HEK293 (cell line): ENCODE measurements around the gene PIP4K2A.

Source experiments
- CTCF ChIA-PET: fragments of 350-600 bp; formaldehyde crosslinking; extraction: SDS; loops from one replicate; lab custom pipeline; 2021; ENCODE audit warnings: antibody characterized with exemption; lab: Yijun Ruan, JAX
- POLR2A ChIA-PET: fragments of 300-600 bp; formaldehyde crosslinking; extraction: SDS; loops from one replicate; lab custom pipeline; 2020; ENCODE audit warnings: antibody characterized with exemption, inconsistent platforms; lab: Yijun Ruan, JAX
- H3K27ac ChIP-seq: fragments of 200-500 bp; sonication (Bioruptor generic); 2 replicates; pipeline ENCODE4 v1.5.1; 2014; ENCODE audit warnings: low read depth, low read length, control low read depth, inconsistent platforms; ENCODE audit errors: extremely low read depth
- H3K36me3 ChIP-seq, 2 experiments: fragments of 200-500 bp in 1 of 2; sonication (Bioruptor generic) in 1 of 2; 1 replicate in 1 of 2; 2 replicates in 1 of 2; pipeline ENCODE4 v1.5.1; 2014 to 2017; ENCODE audit warnings: inconsistent platforms in 2 of 2, low read length in 2 of 2; ENCODE audit not compliant: control insufficient read depth in 2 of 2, insufficient read depth in 1 of 2
- H3K4me1 ChIP-seq: fragments of 200-500 bp; sonication (Bioruptor generic); 2 replicates; pipeline ENCODE4 v1.5.1; 2014; ENCODE audit warnings: mild to moderate bottlenecking, low read length, inconsistent platforms; ENCODE audit not compliant: control insufficient read depth, insufficient read depth
- H3K4me3 ChIP-seq: 2 replicates; pipeline ENCODE4 v1.5.1; 2011; ENCODE audit warnings: low read depth, mild to moderate bottlenecking, control low read depth, low read length, moderate library complexity
- H3K9me3 ChIP-seq: fragments of 200-500 bp; sonication (Bioruptor generic); 2 replicates; pipeline ENCODE4 v1.5.1; 2014; ENCODE audit warnings: low read depth, low read length, inconsistent platforms; ENCODE audit not compliant: control insufficient read depth, insufficient read depth
- BCL6B ChIP-seq: fragments of 450-650 bp; formaldehyde crosslinking; IDR thresholded peaks from 2 replicates; pipeline ENCODE4 v1.5.1; 2017; ENCODE audit warnings: missing biosample characterization, missing genetic modification characterization
- EGR2 ChIP-seq: fragments of 450-650 bp; formaldehyde crosslinking; IDR thresholded peaks from 2 replicates; pipeline ENCODE4 v1.5.1; 2016; ENCODE audit warnings: low read depth, missing biosample characterization, missing genetic modification characterization
- HOXC10 ChIP-seq: sonication (generic); formaldehyde crosslinking; IDR thresholded peaks from 2 replicates; pipeline ENCODE4 v1.8.1; 2023; ENCODE audit warnings: mild to moderate bottlenecking, missing genetic modification reagents
- KLF7 ChIP-seq: fragments of 450-650 bp; formaldehyde crosslinking; IDR thresholded peaks from 2 replicates; pipeline ENCODE4 v1.5.1; 2016; ENCODE audit warnings: missing biosample characterization, missing genetic modification characterization, borderline replicate concordance
- OSR2 ChIP-seq: fragments of 450-650 bp; formaldehyde crosslinking; IDR thresholded peaks from 2 replicates; pipeline ENCODE4 v1.5.1; 2016; ENCODE audit warnings: missing biosample characterization, missing genetic modification characterization
- OVOL3 ChIP-seq: fragments of 450-650 bp; formaldehyde crosslinking; IDR thresholded peaks from 2 replicates; pipeline ENCODE4 v1.5.1; 2016; ENCODE audit warnings: missing biosample characterization, missing genetic modification characterization
- PRDM6 ChIP-seq: fragments of 450-650 bp; formaldehyde crosslinking; IDR thresholded peaks from 2 replicates; pipeline ENCODE4 v1.5.1; 2017; ENCODE audit warnings: missing biosample characterization, missing genetic modification characterization
- ZBTB1 ChIP-seq: fragments of 450-650 bp; formaldehyde crosslinking; IDR thresholded peaks from 2 replicates; pipeline ENCODE4 v1.5.1; 2016; ENCODE audit warnings: missing biosample characterization, missing genetic modification characterization
- ZFHX2 ChIP-seq: fragments of 450-650 bp; formaldehyde crosslinking; conservative IDR thresholded peaks from 2 replicates; pipeline ENCODE4 v1.5.1; 2016; ENCODE audit warnings: missing biosample characterization, missing genetic modification characterization
- ZNF221 ChIP-seq: fragments of 450-650 bp; formaldehyde crosslinking; IDR thresholded peaks from 2 replicates; pipeline ENCODE4 v1.5.1; 2017; ENCODE audit warnings: missing biosample characterization, missing genetic modification characterization, borderline replicate concordance
- ZNF239 ChIP-seq: fragments of 450-650 bp; formaldehyde crosslinking; IDR thresholded peaks from 2 replicates; pipeline ENCODE4 v1.5.1; 2016; ENCODE audit warnings: missing biosample characterization, missing genetic modification characterization
- ZNF354C ChIP-seq: fragments of 450-650 bp; formaldehyde crosslinking; IDR thresholded peaks from 2 replicates; pipeline ENCODE4 v1.5.1; 2016; ENCODE audit warnings: missing biosample characterization, missing genetic modification characterization, low read depth, borderline replicate concordance
- ZNF423 ChIP-seq: fragments of 450-650 bp; formaldehyde crosslinking; IDR thresholded peaks from 2 replicates; pipeline ENCODE4 v1.5.1; 2016; ENCODE audit warnings: missing biosample characterization, missing genetic modification characterization
- ZNF449 ChIP-seq: fragments of 450-650 bp; formaldehyde crosslinking; IDR thresholded peaks from 2 replicates; pipeline ENCODE4 v1.5.1; 2017; ENCODE audit warnings: missing biosample characterization, mild to moderate bottlenecking, missing genetic modification characterization, moderate library complexity
- ZNF558 ChIP-seq: fragments of 450-650 bp; formaldehyde crosslinking; IDR thresholded peaks from 2 replicates; pipeline ENCODE4 v1.5.1; 2016; ENCODE audit warnings: missing biosample characterization, missing genetic modification characterization
- ZNF624 ChIP-seq: fragments of 450-650 bp; formaldehyde crosslinking; IDR thresholded peaks from 2 replicates; pipeline ENCODE4 v1.5.1; 2017; ENCODE audit warnings: missing biosample characterization, missing genetic modification characterization
- ZNF654 ChIP-seq: fragments of 450-650 bp; formaldehyde crosslinking; IDR thresholded peaks from 2 replicates; pipeline ENCODE4 v1.5.1; 2016; ENCODE audit warnings: low read depth, missing biosample characterization, missing genetic modification characterization
- ZNF664 ChIP-seq: fragments of 450-650 bp; formaldehyde crosslinking; IDR thresholded peaks from 2 replicates; pipeline ENCODE4 v1.5.1; 2016; ENCODE audit warnings: missing biosample characterization, missing genetic modification characterization
- ZNF837 ChIP-seq: fragments of 450-650 bp; formaldehyde crosslinking; IDR thresholded peaks from 2 replicates; pipeline ENCODE4 v1.5.1; 2016; ENCODE audit warnings: missing biosample characterization, missing genetic modification characterization
- ZSCAN30 ChIP-seq: fragments of 450-650 bp; IDR thresholded peaks from 2 replicates; pipeline ENCODE4 v1.5.1; 2018; ENCODE audit warnings: missing biosample characterization, mild to moderate bottlenecking, missing genetic modification characterization, moderate library complexity
- TF ChIP-seq, protein P1 (sequence below): fragments of 450-650 bp; formaldehyde crosslinking; IDR thresholded peaks from 2 replicates; pipeline ENCODE4 v1.5.1; 2016; ENCODE audit warnings: missing biosample characterization, missing genetic modification characterization
- TF ChIP-seq, protein P2 (sequence below): fragments of 450-650 bp; formaldehyde crosslinking; IDR thresholded peaks from 2 replicates; pipeline ENCODE4 v1.5.1; 2016; ENCODE audit warnings: missing biosample characterization, missing genetic modification characterization

Gene PIP4K2A

DNA sequence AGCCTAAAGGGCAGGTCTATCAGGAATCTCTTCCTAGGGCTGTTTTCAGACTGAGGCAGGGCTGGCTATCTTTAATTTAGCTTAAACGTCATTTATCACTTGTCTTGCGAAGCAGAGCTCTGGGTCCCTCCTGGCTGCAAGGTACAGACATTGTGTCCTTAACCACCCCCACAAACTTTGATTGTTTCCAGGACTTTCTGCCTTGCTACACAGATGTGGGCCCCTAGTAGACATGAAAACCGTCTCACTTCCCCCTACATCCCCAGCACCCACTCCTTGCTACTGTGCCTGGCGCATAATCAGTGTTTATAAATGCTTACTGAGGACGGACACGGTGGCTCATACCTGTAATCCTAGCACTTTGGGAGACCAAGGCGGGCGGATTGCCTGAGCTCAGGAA is 54.5 kb downstream of the PIP4K2A start:
- peaks cover 12% of the 10 kb centered on the region for H3K4me1 ChIP-seq
- ChIA-PET CTCF (interaction anchor here (1.0 kb wide), 1 partner anchor 9 kb away, joined by 3 read pairs; no protein-coding TSS in a partner anchor), POLR2A (no interaction called here)
- no peak overlapping the region for H3K27ac ChIP-seq
- no peaks in the 10 kb centered on the region for H3K9me3 ChIP-seq
- TF ChIP-seq OSR2 (peak; percentile 26), ZFHX2 (tag by site-specific recombination) (0 out of 2 replicates have a peak, but pooled peaks have one; percentile 27), ZNF239 (tag by site-specific recombination) (no peak), ZNF558 (tag by site-specific recombination) (no peak), ZNF654 (tag by site-specific recombination) (no peak), EGR2 (tag by site-specific recombination) (peak; percentile 35; the same call in 1 of the 2 replicates)
- no peak overlapping the region for H3K4me3 ChIP-seq
- H3K36me3 ChIP-seq: no peaks in the 10 kb centered on the region

- POLR2A ChIA-PET: no interaction called here
- Histone ChIP-seq H3K4me1 (peaks cover 12% of the 10 kb centered on the region), H3K27ac (no peak overlapping the region), H3K36me3 (no peaks in the 10 kb centered on the region), H3K4me3 (no peak overlapping the region), H3K9me3 (no peaks in the 10 kb centered on the region)
- TF ChIP-seq ZNF423 (tag by site-specific recombination): no peak
- TF ChIP-seq ZNF221: no peak
- TF ChIP-seq, protein P1, sequence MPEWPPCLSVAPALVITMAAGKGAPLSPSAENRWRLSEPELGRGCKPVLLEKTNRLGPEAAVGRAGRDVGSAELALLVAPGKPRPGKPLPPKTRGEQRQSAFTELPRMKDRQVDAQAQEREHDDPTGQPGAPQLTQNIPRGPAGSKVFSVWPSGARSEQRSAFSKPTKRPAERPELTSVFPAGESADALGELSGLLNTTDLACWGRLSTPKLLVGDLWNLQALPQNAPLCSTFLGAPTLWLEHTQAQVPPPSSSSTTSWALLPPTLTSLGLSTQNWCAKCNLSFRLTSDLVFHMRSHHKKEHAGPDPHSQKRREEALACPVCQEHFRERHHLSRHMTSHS (tag by site-specific recombination): no peak
- no peak for TF ChIP-seq BCL6B (tag by site-specific recombination)
- TF ChIP-seq ZNF354C (tag by site-specific recombination): no peak
- no peak for TF ChIP-seq PRDM6
- no peak for TF ChIP-seq ZNF837
- TF ChIP-seq HOXC10 (CRISPR knock-in tag): no peak
- TF ChIP-seq ZBTB1 (tag by site-specific recombination): no peak
- no peak for TF ChIP-seq ZSCAN30
- TF ChIP-seq ZNF449: no peak
- no peak for TF ChIP-seq OVOL3
- no peak for TF ChIP-seq KLF7 (tag by site-specific recombination)
- TF ChIP-seq, protein P2, sequence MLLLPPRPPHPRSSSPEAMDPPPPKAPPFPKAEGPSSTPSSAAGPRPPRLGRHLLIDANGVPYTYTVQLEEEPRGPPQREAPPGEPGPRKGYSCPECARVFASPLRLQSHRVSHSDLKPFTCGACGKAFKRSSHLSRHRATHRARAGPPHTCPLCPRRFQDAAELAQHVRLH (tag by site-specific recombination): no peak
- no peak for TF ChIP-seq ZNF624 (tag by site-specific recombination)
- no peak for TF ChIP-seq ZNF664
- CTCF ChIA-PET: no interaction called here
Observed at GRCh38 chr10:22658745-22659410, 55.5 kb downstream of the PIP4K2A start.
